Hematopoietic multipotent progenitor cell treated with erythropoietin and hydrocortisone succinate and interleukin-3 and kit ligand, for 6 days (in vitro differentiated cells): ENCODE data around the gene OGDH.
"Not testable (repeated sequence)": the region's sequence is repeated elsewhere in the genome, so short reads cannot be mapped to it uniquely, and the experiment has no call there.

ENCODE experiments used
- DNase-seq: peaks from one replicate; pipeline ENCODE4 v3.0.0-alpha.2; 2015

OGDH gene

GRCh38 chr7:44673771-44674170 is 67.3 kb downstream of the OGDH start:
- no peak for DNase-seq

GRCh38 chr7:44674381-44674780 is 68.0 kb downstream of the OGDH start:
- no peak for DNase-seq

- no peak for DNase-seq
Observed at GRCh38 chr7:44676776-44677175, 70.3 kb downstream of the OGDH start.

- no peak for DNase-seq
Observed at GRCh38 chr7:44678101-44678470, 71.7 kb downstream of the OGDH start.

- no peak for DNase-seq
Observed at GRCh38 chr7:44678471-44679179, 72.2 kb downstream of the OGDH start.

- DNase-seq, result no peak
Observed at GRCh38 chr7:44681645-44682044, 75.2 kb downstream of the OGDH start.

- DNase-seq, result no peak
Observed at GRCh38 chr7:44685723-44686122, 79.3 kb downstream of the OGDH start.

GRCh38 chr7:44689427-44689826 is 83.0 kb downstream of the OGDH start:
- no peak for DNase-seq

- no peak for DNase-seq
Observed at GRCh38 chr7:44693641-44694313, 87.3 kb downstream of the OGDH start.

GRCh38 chr7:44694326-44694725 is 87.9 kb downstream of the OGDH start:
- no peak for DNase-seq

- DNase-seq, result no peak
Observed at GRCh38 chr7:44694766-44695165, 88.3 kb downstream of the OGDH start.

- DNase-seq, result no peak
Observed at GRCh38 chr7:44695756-44696155, 89.3 kb downstream of the OGDH start.

- DNase-seq, result no peak
Observed at GRCh38 chr7:44696728-44697127, 90.3 kb downstream of the OGDH start.

- DNase-seq, result no peak
Observed at GRCh38 chr7:44697136-44698045, 91.0 kb downstream of the OGDH start.

GRCh38 chr7:44698046-44698580 is 91.7 kb downstream of the OGDH start:
- no peak for DNase-seq

- not testable (repeated sequence) for DNase-seq
Observed at GRCh38 chr7:44699598-44699997, 93.2 kb downstream of the OGDH start.

- no peak for DNase-seq
Observed at GRCh38 chr7:44700322-44700721, 93.9 kb downstream of the OGDH start.

- not testable (repeated sequence) for DNase-seq
Observed at GRCh38 chr7:44703391-44703790, 97.0 kb downstream of the OGDH start.

- no peak for DNase-seq
Observed at GRCh38 chr7:44703921-44704320, 97.5 kb downstream of the OGDH start.

- no peak for DNase-seq
Observed at GRCh38 chr7:44705434-44705833, 99.0 kb downstream of the OGDH start.

- no peak for DNase-seq
Observed at GRCh38 chr7:44706788-44707557, 100.5 kb downstream of the OGDH start.

- no peak for DNase-seq
Observed at GRCh38 chr7:44707558-44708230, 101.3 kb downstream of the OGDH start.
